HG02763 (cell line): ENCODE measurements around the gene UCK1.

Experiments
- ATAC-seq: cut with Tn5 transposase; IDR thresholded peaks from one replicate; pipeline ENCODE4 v1.9.1; 2021; ENCODE audit warnings: mild to moderate bottlenecking, moderate library complexity; ENCODE audit not compliant: unreplicated experiment

Gene UCK1

DNA sequence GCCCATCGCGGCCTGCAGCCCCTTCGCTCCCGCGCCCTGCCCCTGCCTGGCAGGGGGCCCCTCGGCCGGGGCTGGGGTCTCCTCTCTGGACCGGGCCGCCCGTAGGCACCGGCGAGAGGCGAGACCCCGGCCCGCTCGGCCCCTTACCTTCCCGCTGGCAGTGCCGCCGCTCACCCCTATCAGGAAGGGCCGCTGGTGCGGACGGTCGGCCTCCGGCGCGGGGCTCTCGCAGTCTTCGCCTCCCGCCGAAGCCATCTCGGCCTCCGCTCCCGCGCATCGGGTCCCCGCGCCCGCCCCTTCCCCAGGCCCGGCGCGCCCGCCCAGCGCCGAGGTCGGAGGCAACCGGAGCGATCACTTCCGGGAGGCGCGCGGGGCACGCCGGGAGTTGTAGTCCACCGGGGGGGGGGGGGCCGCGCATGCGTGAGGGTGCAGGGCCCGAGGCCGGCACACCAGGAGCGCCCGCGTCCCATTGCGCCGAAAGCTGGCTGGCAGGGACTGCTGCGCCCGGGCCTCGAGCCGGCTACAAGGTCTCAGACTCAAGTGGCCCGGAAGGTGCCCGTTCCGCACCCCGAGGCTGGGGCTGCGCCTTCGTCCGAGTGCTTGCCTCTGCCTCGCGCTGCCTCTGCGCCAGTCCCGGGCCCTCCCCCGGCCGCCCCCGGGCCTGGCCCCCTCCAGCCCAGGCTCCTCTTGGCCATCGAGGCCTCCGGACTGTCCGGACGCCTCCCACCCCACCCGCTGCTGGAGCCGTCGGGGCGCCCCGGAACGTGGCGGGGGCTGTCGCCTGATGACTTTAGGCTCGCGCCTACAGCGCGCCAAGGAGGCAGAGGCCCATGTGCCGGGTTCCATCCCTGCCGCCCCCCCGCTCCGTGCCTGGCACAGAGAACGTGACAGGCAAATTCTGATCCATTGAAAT is at the start of gene UCK1:
Gene UCK1 (minus strand): TSS at position 344 of the 913 bp plus-strand sequence. CDS start 89 bp downstream, at position 255.
- peak; percentile 83 for ATAC-seq

DNA sequence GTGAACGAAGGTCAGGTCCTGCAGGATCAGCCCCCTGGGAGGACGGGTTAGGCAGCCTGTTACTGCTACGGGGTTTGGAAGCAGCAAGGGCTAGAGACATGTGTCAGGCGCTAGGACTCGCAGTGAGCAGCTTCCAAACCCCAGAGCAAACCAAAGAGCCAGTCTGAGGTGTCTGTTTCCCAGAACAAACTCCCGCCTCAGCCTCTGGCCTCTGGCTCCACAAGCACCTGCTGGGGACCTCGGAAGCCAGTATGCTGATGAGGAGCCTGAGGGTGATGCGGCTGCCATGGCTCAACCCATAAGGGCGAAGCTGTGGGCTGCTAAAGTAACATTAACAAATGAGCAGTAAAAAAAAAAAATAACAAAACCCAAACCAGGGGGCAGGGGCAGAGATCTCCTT is 49.3 kb upstream of the UCK1 start:
- ATAC-seq: no peak

DNA sequence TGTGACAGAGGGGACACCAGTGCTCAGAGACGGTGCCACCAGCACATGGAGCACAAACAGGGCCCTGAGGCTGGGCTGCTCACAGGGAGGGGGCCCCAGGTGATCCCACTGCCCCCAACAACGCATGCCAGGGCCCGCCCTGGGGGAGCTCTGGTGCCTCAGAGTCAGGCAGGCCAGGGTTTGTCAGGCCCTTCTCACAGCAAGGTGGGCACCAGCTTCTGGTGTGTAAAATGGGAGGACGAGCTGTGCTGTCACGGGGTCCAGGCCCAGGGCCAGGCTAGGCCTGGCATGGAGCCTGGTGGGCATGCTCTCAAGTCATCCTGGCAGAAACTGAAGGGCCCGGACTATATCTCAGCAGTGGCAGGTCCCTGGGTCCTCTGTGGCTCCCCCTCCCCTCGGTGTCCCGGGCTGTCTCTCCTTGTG is 48.7 kb upstream of the UCK1 start:
- no peak for ATAC-seq

DNA sequence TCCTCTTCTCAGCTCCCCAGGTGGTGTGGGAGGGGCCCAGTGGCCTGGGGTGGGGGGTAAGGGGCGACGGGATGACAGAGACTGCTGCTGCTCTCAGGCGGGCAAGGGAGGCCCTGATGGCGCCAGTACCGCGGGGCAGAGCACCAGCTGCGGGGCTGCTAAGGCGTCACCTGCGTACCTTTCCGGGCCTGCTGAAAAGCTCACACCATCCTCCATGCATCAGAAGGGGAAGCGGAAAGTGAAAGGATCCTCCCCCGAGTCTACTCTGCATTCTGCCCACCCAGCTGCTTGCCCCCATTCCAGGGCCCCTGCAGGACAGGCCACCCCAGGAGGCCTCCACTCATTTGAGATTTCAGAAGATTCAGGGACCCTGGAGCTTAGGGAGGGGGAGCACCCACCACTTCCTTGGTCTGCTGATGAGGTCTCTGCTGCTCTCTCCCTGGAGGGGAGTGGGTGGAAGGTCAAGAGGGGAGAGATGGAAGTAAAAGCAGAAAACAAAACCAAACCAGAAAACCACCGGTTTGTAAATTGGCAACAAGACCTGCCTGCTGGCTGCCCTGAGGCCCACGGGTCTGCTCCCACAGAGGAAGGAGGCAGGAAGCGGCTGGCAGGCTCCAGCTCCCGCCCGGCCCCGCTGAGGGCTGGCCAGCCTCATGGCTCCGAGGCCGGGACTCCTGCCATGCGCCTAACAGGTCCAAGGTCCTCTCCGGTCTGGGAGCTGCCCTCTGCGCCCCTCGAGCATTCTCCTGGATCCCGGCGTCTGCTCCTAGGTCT is 47.9 kb upstream of the UCK1 start:
- no peak for ATAC-seq

DNA sequence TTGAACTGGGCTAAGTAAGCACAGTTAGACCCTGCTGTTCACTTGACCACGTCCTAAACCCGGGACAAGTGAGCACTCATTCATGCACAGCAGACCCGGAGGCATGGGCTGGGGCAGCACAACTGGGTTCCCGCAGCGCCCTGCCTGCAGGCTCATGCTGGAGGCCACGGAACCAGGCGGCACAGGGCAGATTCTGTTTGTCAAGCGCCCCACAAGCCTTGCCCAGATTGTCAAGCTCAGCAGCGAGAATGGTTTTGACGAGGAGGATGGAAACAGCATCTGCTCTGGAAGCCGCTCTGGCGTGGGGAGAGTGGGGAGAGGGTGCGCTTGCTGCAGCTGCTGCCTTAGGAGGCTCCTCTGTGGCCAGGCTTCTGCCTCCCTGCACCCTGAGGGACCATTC is 47.0 kb upstream of the UCK1 start:
- ATAC-seq: no peak

DNA sequence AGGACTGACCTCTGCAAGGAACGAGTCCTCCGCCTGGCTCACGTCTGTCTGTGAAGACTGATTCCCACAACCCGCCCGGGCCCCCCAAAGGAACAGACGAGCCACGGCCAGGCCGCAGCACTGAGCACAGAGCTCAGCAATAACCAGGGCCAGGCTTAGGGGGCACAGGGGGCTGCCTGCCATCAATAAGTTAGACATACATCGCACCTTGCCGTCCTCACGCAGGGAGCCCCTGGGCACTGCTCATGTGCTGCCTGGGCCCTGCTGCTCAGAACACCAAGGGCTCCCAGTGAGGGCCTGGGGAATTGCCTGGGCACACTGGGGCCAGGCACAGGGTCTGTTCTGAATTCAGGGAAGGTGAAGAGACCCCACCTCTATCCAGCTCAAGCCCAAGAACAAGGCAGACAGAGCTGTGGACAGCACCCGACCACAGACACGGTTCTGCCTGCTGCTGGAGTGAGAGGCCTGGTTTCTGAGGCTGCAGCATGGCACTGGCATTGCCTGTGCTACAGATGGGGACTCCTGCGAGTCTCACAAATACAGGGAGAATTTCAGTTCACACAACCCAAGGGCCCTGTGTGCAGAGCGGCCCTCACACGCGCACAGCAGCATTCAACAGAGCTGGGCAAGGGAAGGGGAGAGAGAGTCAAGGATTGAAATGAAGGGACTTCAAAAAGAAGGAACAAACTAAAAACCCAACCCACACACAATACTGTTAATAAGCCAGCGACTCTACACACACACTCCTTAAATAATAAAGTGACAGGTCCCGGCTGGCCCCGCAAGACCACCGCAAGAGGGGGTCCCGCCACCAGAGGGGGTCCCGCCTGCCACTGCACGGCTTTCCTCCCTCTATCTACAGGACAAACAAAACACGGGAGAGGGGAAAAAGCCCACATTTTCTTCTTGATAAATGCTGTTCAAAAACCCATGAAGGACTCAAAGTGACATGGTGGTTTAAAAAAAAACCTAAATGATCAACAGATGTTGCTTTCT is 46.2 kb upstream of the UCK1 start:
- ATAC-seq: no peak

DNA sequence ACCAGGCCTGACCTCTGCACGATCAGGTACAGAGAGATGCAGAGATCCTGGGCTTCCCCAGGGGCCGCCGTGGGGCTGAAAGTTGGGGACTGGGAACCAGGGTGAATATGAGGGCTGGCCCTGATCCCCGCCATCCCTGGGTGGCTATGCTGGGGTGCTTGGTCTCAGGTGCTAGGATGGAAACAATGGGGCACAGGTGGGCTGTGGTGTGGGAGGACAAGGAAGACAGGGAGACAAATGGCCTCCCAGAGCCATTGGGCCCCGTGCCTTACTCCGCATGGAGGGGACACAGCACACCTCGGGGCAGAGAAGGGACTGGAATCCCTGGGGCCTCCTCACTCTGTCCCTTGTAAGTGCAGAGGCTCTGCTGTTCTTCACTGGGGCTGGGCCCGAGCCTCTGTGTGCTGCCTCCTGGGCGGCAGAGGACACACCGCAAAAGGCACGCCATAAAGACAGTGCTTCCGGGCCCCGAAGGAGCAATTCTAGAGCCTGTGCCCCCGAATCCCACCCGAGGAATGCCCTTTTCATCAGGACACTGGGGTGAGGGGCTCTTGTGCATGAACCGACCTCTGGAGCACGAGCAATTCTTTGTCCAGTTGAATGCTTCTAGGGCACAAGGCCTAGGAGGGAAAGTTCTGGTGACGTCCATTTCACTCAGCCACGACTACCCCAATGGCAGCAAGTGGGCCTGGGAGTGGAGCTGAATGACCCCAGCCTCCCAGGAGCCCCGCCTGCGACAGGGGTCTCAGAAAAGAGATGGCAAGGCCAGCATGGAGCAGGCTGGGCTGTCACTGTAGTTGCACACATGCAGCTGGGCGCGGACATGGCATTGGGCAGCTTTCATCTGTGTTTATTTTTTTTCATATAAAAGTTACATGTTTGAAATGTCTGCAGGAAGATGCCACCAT is 45.1 kb upstream of the UCK1 start:
- no peak for ATAC-seq

DNA sequence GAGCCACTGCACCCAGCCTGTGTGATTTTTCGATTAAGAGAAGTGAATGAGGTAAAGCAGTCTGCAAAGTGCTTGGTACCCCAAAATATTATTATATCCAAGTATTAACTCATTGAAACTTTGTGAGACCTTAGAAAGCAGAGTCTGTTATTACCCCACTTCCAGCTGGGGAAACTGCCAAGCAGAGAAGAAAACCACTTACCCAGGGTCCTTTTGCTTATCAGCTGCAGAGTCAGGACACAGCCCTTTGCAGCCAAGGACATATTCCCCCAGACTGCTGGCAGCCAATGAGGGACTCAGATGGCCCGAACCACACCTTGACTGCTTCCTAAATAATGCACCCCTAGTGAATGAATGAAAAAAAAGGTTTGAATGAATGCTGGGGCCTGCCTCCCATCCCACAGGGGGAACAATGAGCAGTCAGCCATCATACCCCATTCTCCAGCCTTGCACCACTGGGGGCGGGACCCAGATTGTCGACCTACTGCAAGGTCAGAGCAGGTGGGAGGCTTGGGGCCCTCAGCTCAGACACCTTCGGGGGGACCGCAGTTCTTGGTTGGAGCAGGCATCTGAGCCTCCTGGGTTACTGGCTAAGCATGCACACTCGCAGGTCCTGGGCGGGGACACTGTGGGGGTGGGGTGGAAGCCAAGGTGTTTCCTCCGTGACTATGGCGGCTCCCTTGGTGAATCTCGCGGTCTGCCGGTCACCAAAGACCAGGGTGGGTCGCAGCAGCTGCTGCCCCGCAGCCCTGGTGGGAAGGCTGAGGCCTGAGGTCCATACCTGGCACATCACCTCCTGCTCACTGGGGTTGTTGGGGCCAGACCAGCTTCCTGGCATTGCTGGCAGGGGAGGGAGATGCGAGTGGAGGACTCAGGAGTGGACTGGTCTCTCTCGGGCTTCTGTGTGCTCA is 43.9 kb upstream of the UCK1 start:
- ATAC-seq: no peak

DNA sequence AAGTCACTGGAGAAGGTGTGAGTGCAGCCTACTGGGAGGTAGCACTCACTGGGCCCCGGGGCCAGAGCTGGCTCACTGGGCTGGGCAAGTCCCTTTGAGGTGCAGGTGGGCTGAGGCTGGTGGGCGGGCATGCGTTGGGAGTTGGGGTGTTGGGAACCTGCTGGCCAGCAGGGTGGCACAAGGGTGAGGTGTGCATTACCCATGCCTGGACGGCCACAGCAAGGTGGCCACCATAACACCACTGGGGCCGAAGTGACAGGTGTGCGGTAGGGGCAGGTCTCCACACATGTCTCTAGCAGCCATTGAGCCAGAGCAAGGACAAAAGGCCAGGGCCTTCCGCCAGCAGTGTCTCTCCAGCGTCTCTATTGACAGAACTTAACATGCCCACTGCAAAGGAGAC is 36.8 kb upstream of the UCK1 start:
- no peak for ATAC-seq

DNA sequence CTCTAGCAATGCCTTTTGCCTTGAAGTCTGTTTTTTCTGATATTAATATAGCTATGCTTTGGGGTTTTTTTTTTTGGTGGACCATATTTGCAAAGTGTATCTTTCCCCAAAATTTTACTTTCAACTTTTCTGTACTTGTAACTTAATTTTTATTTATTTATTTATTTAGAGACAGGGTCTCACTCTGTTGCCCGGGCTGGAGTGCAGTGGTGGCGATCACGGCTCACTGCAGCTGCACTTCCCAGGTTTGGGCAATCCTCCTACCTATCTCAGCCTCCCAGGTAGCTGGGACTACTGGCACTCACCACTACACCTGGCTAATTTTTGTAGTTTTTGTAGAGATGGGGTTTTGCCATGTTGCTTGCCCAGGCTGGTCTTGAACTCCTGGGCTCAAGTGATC is 35.1 kb upstream of the UCK1 start:
- no peak for ATAC-seq

DNA sequence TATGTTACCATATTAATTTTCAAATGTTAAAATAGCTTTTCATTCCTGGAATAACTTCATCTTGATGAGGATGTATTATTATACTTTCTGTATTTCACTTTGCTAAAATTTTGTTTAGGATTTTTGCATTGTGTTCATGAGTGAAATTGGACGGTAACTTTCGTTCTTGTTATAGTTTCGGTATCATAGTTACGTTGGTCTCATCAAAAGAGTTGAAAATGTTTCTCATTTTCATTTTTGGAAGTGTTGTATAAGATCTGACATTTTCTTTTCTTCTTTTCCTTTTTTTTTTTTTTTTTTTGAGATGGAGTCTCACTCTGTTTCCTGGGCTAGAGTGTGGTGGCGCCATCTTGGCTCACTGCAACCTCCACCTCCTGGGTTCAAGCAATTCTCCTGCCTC is 34.3 kb upstream of the UCK1 start:
- no peak for ATAC-seq

DNA sequence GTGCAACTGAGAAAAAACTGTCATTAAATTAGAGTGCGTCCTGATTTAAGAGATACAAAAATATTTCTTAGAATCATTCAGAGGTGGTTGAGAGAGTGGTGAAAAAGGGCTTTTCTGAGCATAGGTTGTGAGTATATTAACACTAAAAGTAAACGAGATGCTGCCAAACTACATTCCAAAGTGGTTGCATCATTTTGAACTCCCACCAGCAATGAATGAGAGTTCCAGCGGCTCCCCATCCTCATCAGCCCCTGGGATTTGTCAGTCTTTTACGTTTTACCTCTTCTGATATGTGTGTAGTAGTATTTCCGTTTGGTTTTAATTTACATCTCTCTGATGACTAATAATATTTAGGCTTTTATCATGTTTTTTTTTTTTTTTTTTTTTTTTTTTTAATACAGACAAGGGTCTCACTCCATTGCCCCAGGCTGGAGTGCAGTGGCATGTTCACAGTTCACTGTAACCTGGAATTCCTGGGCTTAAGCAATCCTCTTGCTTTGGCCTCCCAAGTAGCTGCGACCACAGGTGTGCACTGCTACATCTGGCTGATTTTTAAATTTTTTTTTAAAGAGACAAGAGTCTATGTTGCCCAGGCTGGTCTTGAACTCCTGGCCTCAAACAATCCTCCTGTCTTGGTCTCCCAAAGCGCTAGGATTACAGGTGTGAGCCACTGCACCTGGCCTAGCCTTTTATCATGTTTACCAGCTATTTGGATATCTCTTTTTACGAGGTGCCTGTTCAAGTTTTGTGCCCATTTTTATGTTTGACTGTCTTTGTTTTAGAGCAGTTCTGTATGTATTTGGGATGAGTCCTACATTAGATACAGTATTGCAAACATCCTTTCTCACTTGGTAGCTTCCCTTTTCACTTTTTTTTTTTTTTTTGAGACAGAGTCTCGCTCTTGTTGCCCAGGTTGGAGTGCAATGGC is 31.2 kb upstream of the UCK1 start:
- ATAC-seq: no peak

DNA sequence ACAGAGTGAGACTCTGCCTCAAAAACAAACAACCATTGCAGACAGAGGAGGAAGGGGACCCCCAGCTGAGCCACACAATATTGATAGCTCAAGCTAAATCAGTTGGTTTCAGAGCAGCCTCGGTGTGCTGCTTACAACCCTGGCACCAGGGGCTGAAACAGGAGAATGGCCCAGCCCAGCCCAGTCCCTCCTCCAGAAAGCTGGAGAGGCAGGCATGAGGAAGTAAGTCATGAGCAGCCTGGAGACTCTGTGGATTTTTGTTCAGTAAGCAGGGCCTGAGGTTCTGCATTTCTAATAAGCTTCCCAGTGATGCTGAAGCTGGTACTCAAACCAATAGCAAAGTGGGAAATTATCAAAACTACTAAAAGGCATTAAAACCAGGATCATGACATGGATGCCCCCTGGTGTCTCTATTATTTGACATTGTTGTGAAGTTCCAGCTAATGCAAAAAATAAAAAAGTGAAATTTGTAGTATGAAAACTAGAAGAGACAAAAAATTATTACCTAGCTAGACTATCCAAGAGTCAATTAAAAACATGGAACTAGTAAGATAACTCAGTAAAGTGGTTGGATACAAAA is 28.4 kb upstream of the UCK1 start:
- ATAC-seq: no peak

DNA sequence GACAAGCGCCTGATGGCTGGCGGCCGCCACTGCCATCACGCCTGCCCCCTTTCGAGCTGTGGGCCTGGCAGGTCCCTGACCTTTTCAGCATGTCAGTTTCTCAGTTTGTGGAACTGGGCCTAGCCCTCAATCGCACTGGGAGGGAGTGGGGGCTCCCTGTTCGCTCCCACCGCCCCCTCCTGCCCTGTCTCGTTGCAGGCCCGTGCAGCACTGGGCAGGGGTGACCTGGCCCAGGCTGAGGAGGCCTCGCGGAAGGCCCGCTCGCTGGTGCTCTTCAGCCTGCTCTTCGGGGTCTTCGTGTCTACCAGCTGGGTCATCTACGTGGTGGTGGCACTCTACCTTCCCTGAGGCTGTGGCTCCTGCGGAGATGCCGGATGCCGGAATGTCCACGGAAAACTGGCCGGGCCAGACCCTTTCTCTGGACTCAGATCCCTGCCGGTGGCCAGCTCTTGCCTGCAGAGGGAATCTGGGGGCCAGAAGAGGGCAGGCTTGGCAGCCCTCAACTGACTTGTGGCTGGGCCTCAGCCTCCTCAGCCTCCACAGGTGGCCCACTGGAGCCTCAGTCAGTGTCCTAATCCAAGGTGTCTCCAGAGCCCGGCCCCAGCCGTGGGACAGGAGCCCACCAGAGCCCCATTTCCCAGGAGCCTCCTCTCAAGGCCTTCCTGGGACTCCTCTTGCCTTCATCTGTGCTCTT is 26.9 kb upstream of the UCK1 start:
- ATAC-seq: no peak

DNA sequence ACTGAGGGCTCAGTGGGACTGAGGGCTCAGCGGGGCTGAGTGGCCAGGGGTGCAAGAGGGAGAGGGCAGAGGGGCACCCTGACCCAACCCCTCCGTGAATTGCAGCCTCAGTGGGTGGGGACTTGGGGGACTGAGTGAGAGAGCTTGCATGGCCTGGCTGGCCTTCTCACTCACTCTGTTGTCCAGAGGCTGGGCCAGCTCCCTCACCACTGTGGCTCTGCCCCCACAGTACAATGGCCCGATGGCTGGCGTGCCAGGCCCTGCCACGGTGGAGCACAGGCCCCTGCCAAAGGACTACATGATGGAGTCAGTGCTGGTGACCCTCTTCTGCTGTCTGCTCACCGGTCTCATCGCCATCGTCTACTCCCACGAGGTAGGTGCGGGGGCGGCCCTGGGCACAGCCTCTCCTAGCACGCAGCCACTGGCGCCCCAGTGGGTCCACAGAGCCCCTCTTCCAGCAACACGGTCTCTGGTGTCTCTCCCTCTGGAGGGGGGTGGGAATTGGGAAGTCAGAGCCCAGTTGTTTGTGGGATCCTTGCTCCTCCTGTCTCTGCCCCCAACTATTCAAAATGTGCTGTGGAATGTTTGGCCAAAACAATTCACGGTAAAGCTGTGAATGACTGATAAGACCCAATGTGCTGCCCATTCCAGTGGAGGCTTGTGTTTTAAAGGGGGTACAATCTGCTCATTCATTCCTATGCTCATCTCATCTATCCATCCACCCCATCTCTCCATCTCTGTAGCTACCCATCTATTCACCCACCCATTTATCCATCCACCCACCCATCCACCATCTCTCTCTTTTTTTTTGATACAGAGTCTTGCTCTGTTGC is 25.0 kb upstream of the UCK1 start:
- no peak for ATAC-seq

DNA sequence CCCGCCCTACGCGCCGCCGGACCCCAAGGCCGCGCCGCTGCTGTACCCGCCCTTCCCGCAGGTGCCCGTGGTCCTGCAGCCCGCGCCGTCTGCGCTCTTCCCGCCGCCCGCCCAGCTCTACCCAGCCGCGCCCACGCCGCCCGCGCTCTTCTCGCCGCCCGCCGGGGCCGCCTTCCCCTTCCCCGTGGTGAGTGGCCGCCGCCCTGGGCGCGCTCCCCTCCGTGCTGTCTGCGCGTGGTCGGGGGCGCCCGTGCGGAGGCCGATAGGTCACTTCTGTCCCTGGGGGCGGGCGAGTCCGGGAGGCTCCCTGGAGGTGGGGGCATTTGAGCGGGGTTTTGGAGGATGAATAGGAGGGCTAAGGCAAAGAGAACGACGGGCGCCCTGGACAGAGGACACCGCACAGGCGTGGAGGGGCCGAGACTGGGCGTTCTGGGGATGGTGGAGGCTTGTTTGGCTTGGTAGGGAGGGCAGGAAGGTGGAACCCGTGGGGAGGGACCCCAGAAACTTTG is 23.8 kb upstream of the UCK1 start:
- no peak for ATAC-seq
